ENCODE measurements around the gene PNPO. TPM values are rescaled to one million over a fixed set of nuclear protein-coding genes. Genes with fewer than 3 reads are reported as not detected.

The PNPO gene
- polyA plus RNA-seq, 1 of the 3 experiments (the other 2 are of a cell fraction), result 26.1 TPM

GRCh38 chr17:47957591-47958490 is 16.5 kb downstream of the PNPO start, which contains the start of gene PRR15L:
TSS of gene PRR15L (minus strand) at chr17:47957883. CDS start at chr17:47953234, 4,649 bp downstream.
- no peaks in the 10 kb centered on the region for H3K79me2 ChIP-seq (ENCODE audit: insufficient read depth)
- peak within 1 kb of the TSS; percentile 45 for H3K4me2 ChIP-seq
- H2AFZ ChIP-seq (ENCODE audit: low read depth), result no peak within 1 kb of the TSS
- H3K27ac ChIP-seq (ENCODE audit: low read depth in 2 of 2, low read length in 1 of 2), result no peak within 1 kb of the TSS
- no peaks in the 10 kb centered on the region for H3K9me2 ChIP-seq
- ChIA-PET CTCF (interaction anchor here (1.1 to 41.6 kb wide), 6 partner anchors 1 to 192 kb away, joined by 3 to 1216 read pairs (median 258); partner anchors contain the start of genes CDK5RAP3, PNPO and PRR15L), POLR2A (interaction anchor here (1.0 to 1.1 kb wide), 2 partner anchors 10 to 16 kb away, joined by 4 read pairs; partner anchors contain the start of gene PNPO)
- 75% methylated on average over 14 of the region's 16 CpGs for WGBS (ENCODE audit: low lambda C conversion rate)
- no peaks in the 10 kb centered on the region for H3K27me3 ChIP-seq (ENCODE audit: insufficient read depth)
- no peaks in the 10 kb centered on the region for H3F3A ChIP-seq (replicated peaks; ENCODE audit: insufficient read depth)
- H3K9ac ChIP-seq, result no peak within 1 kb of the TSS
- H3K4me3 ChIP-seq (ENCODE audit: low read depth in 2 of 2, low read length in 1 of 2), result no peak within 1 kb of the TSS
- H3K9me3 ChIP-seq, result no peaks in the 10 kb centered on the region
- H3K36me3 ChIP-seq (replicated peaks in 1 of 2; ENCODE audit: control insufficient read depth in 1 of 2, insufficient read depth in 2 of 2, low read length in 1 of 2), result no peaks in the 10 kb centered on the region
- DNase-seq, result no peak
- H4K20me1 ChIP-seq (ENCODE audit: insufficient read depth), result no peaks in the 10 kb centered on the region
- H3K4me1 ChIP-seq (ENCODE audit: control insufficient read depth in 1 of 2, insufficient read depth in 2 of 2, low read depth in 1 of 2, low read length in 1 of 2), result peaks cover 0 to 10% of the 10 kb centered on the region in 2 experiments; a peak in 3 of 4 replicates
- TF ChIP-seq EP300 (IDR thresholded peaks at IDR 0.05; ENCODE audit: borderline replicate concordance in 1 of 2, low read depth in 1 of 2, low read length in 1 of 2) (no peak), CTCF (IDR thresholded peaks at IDR 0.05) (no peak), TCF12 (IDR thresholded peaks at IDR 0.05) (no peak)

- Histone ChIP-seq H4K20me1 (ENCODE audit: insufficient read depth) (no peaks in the 10 kb centered on the region), H3K9ac (no peak overlapping the region), H3K4me1 (ENCODE audit: control insufficient read depth in 1 of 2, insufficient read depth in 2 of 2, low read depth in 1 of 2, low read length in 1 of 2) (peaks cover 0 to 10% of the 10 kb centered on the region in 2 experiments; a peak in 3 of 4 replicates), H3K4me2 (no peak overlapping the region), H3K9me3 (no peaks in the 10 kb centered on the region), H3K36me3 (replicated peaks in 1 of 2; ENCODE audit: control insufficient read depth in 1 of 2, insufficient read depth in 2 of 2, low read length in 1 of 2) (no peaks in the 10 kb centered on the region), H3K9me2 (no peaks in the 10 kb centered on the region), H3F3A (replicated peaks; ENCODE audit: insufficient read depth) (no peaks in the 10 kb centered on the region), H3K27ac (ENCODE audit: low read depth in 2 of 2, low read length in 1 of 2) (no peak overlapping the region), H3K79me2 (ENCODE audit: insufficient read depth) (no peaks in the 10 kb centered on the region), H3K4me3 (ENCODE audit: low read depth in 2 of 2, low read length in 1 of 2) (no peak overlapping the region), H2AFZ (ENCODE audit: low read depth) (no peak overlapping the region), H3K27me3 (ENCODE audit: insufficient read depth) (no peaks in the 10 kb centered on the region)
- ChIA-PET POLR2A (interaction anchor here (1.4 kb wide), 1 partner anchor 10 kb away, joined by 3 read pairs; no protein-coding TSS in a partner anchor), CTCF (interaction anchor here (1.2 to 41.6 kb wide), 5 partner anchors 10 to 117 kb away, joined by 3 to 1216 read pairs (median 34); partner anchors contain the start of genes CDK5RAP3, PNPO and PRR15L)
- WGBS (ENCODE audit: low lambda C conversion rate), result 69% methylated on average over 8 of the region's 8 CpGs
- TF ChIP-seq GATA2 (CRISPR knock-in tag; IDR thresholded peaks at IDR 0.05) (no peak), FOXM1 (IDR thresholded peaks at IDR 0.05; ENCODE audit: low read depth) (no peak), REST (IDR thresholded peaks at IDR 0.05; ENCODE audit: low read depth, low read length) (no peak), FOXJ3 (CRISPR knock-in tag; IDR thresholded peaks at IDR 0.05) (no peak), EP300 (IDR thresholded peaks at IDR 0.05; ENCODE audit: borderline replicate concordance in 1 of 2, low read depth in 1 of 2, low read length in 1 of 2) (no peak), EZH2phosphoT487 (IDR thresholded peaks at IDR 0.05; ENCODE audit: borderline replicate concordance, low read depth) (no peak), RFX5 (IDR thresholded peaks at IDR 0.05; ENCODE audit: low read length) (no peak), JUND (IDR thresholded peaks at IDR 0.05) (no peak), POLR2AphosphoS5 (IDR thresholded peaks at IDR 0.05; ENCODE audit: low read depth, low read length) (no peak)
- no peak for DNase-seq
Observed at GRCh38 chr17:47959825-47960655, 18.7 kb downstream of the PNPO start.
